Effector memory CD8-positive, alpha-beta T cell (primary cell): ENCODE results near the gene FAM110D.

Experiments used
- ATAC-seq: fragments of 150-1000 bp; cut with Tn5 transposase; replicated peaks from 2 replicates; pipeline ENCODE4 v1.10.0; 2021; ENCODE audit warnings: mild to moderate bottlenecking, moderate library complexity
- DNase-seq, 3 experiments: peaks; one replicate each; pipeline ENCODE4 v3.0.0; 2021
- H3K27ac Mint-ChIP-seq, 2 donors: one replicate each; pipeline ENCODE4 v1.8.0; 2022; ENCODE audit warnings: mild to moderate bottlenecking in 2 of 2, mixed read lengths in 2 of 2, moderate library complexity in 2 of 2
- H3K27me3 Mint-ChIP-seq, 2 donors: one replicate each; pipeline ENCODE4 v1.8.0; 2022; ENCODE audit warnings: mixed read lengths in 2 of 2
- H3K36me3 Mint-ChIP-seq: one replicate; pipeline ENCODE4 v1.8.0; 2022; ENCODE audit warnings: mild to moderate bottlenecking, moderate library complexity, mixed read lengths; ENCODE audit not compliant: insufficient read depth
- H3K4me1 Mint-ChIP-seq, 2 donors: one replicate each; pipeline ENCODE4 v1.8.0; 2022; ENCODE audit warnings: low read depth in 2 of 2, mixed read lengths in 2 of 2
- H3K4me3 Mint-ChIP-seq, 2 donors: one replicate each; pipeline ENCODE4 v1.8.0; 2022; ENCODE audit warnings: mild to moderate bottlenecking in 2 of 2, mixed read lengths in 2 of 2, moderate library complexity in 2 of 2
- H3K9me3 Mint-ChIP-seq, 2 donors: one replicate each; pipeline ENCODE4 v1.8.0; 2022; ENCODE audit warnings: mixed read lengths in 2 of 2

The FAM110D gene

GRCh38 chr1:26197301-26197700, 38.4 kb downstream of the FAM110D start:
- Mint-ChIP-seq H3K4me3 (no peak overlapping the region), H3K27ac (no peak overlapping the region), H3K27me3 (peaks cover 0 to 16% of the 10 kb centered on the region in 2 donors), H3K36me3 (no peaks in the 10 kb centered on the region), H3K4me1 (peaks cover 4 to 19% of the 10 kb centered on the region in 2 donors), H3K9me3 (no peaks in the 10 kb centered on the region)
- no peak for DNase-seq
- ATAC-seq: no peak

GRCh38 chr1:26197813-26198212, 38.9 kb downstream of the FAM110D start:
- H3K9me3 Mint-ChIP-seq: no peaks in the 10 kb centered on the region
- ATAC-seq (no peak), DNase-seq (no peak)
- H3K36me3 Mint-ChIP-seq: no peaks in the 10 kb centered on the region
- H3K27me3 Mint-ChIP-seq: peaks cover 0 to 16% of the 10 kb centered on the region in 2 donors
- peaks cover 4 to 22% of the 10 kb centered on the region in 2 donors for H3K4me1 Mint-ChIP-seq
- H3K4me3 Mint-ChIP-seq: no peak overlapping the region
- no peak overlapping the region for H3K27ac Mint-ChIP-seq

- ATAC-seq (no peak), DNase-seq (no peak)
- Mint-ChIP-seq H3K27me3 (peaks cover 0 to 16% of the 10 kb centered on the region in 2 donors), H3K9me3 (no peaks in the 10 kb centered on the region), H3K4me1 (peaks cover 4 to 27% of the 10 kb centered on the region in 2 donors), H3K4me3 (no peak overlapping the region), H3K27ac (peak overlapping the region in 1 of 2 donors; percentile 88), H3K36me3 (no peaks in the 10 kb centered on the region)
These were observed 41.5 kb downstream of the FAM110D start for GRCh38 chr1:26200413-26200812.

- Mint-ChIP-seq H3K27me3 (no peaks in the 10 kb centered on the region), H3K4me3 (no peak overlapping the region), H3K36me3 (peaks cover 2% of the 10 kb centered on the region), H3K9me3 (no peaks in the 10 kb centered on the region), H3K4me1 (peaks cover 4 to 27% of the 10 kb centered on the region in 2 donors), H3K27ac (no peak overlapping the region)
- no peak for ATAC-seq
- no peak for DNase-seq
These were observed 44.9 kb downstream of the FAM110D start for GRCh38 chr1:26203642-26204318.

- no peak overlapping the region for H3K4me3 Mint-ChIP-seq
These were observed 51.4 kb downstream of the FAM110D start for GRCh38 chr1:26210147-26210870.

GRCh38 chr1:26212726-26213125, 53.8 kb downstream of the FAM110D start:
- Mint-ChIP-seq H3K9me3 (no peaks in the 10 kb centered on the region), H3K4me3 (no peak overlapping the region), H3K27me3 (peaks cover 9 to 11% of the 10 kb centered on the region in 2 donors), H3K27ac (no peak overlapping the region), H3K4me1 (no peaks in the 10 kb centered on the region), H3K36me3 (no peaks in the 10 kb centered on the region)
- ATAC-seq (no peak), DNase-seq (no peak)

More at GRCh38 chr1:26210147-26210870, 51.4 kb downstream of the FAM110D start:
- DNase-seq: no peak
- Mint-ChIP-seq H3K36me3 (peaks cover 2% of the 10 kb centered on the region), H3K4me1 (no peaks in the 10 kb centered on the region), H3K27ac (no peak overlapping the region), H3K27me3 (peaks cover 9 to 11% of the 10 kb centered on the region in 2 donors), H3K9me3 (no peaks in the 10 kb centered on the region)
- ATAC-seq: no peak

GRCh38 chr1:26213335-26213905, 54.5 kb downstream of the FAM110D start:
- Mint-ChIP-seq H3K36me3 (no peaks in the 10 kb centered on the region), H3K4me1 (no peaks in the 10 kb centered on the region), H3K27ac (no peak overlapping the region), H3K4me3 (no peak overlapping the region), H3K27me3 (peaks cover 9 to 11% of the 10 kb centered on the region in 2 donors), H3K9me3 (no peaks in the 10 kb centered on the region)
- DNase-seq (no peak), ATAC-seq (no peak)
